HG03342 (cell line): ENCODE measurements around the gene QARS1.

Source experiments
- ATAC-seq: cut with Tn5 transposase; IDR thresholded peaks from one replicate; pipeline ENCODE4 v1.9.1; 2021; ENCODE audit warnings: mild to moderate bottlenecking, moderate library complexity; ENCODE audit not compliant: unreplicated experiment

The QARS1 gene

DNA sequence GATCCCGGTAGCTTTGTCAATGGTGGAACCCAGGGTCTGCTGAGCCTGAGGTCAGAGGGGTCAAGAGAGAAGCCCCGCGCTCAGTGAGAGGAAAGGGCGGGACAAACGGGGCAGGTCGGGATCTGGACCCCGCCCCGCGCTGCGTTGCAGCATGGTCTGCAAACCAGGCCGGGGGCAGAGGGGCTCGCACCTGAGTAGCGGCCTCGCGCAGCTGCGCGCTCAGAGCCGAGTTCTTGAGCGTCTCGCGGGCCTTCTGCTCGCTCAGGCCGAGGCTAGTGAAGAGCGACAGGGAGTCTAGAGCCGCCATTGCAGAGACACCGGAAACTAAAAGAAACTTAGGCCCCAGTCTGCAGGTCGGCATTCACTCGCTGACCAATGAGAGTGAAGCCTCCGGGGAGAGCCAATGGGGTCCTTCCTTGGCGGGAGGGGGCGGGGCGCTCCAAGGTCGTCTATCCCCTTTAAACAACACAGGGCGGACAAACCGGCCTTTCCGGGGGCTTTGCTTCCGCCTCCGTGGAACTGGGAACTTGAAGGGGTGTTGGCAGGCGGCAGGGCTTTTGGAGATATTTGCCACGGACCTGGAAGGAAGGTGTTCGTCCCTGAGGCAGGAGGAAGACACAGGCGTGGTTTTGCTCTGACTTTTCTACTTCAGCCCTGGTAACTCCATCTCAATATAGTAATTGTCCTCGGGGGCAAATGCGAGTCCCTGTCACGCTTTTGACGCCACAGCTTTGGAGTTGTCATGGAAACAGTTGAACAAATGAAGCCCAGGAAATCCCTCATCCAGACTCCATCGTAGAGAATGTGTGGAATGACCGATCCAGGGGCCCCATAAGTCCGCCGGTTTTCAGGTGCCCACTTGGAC, at the start of gene QARS1:
Gene QARS1, minus strand, starts transcription at position 331 of the 865 bp plus-strand sequence. Its CDS starts 24 bp downstream, at position 307.
- peak; percentile 85 for ATAC-seq

DNA sequence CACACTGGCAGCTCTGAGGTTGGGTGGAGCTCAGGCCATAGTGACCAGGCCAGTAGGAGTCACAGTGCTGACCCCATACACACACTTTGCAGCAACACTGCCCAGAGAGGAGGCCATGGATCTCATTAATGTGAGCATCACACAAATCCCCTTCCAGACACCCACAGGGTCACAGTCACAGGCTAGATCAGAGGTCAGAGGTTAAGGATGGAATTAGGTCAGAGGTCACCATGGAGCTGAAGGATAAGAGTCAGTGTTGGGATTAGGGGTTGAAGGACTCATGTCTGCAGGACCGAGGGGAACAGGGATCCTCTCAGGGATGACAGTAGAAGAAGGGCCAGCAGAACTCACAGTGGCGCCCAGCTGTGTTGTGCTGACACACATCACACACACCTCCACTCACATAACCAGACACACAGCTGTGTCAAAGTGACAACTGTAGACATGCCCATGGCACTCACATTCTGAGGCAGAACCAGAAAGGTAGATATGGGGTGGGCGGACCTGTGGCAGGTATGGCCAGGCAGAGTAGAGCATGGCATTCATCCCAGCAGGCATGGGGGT, 48.9 kb upstream of the QARS1 start:
- ATAC-seq = no peak

DNA sequence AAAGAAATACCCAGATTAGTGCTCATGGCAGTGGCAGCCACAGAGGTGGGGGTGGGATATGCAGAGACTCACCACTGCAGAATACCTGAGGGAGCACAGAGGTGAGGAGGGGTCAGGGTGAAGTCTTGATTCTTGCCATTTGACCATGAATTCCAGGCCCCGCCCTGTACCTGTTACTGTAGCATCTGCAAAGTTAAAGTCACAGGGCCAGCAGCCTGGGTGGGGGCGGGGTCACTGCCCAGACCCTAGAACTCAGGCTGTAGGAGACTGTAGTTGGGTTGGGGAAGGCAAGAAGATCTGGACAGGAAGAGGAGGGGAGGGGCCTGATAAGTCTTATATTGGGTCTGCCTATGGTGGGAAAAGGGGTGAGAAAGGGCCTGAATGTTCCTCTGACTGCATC, 47.1 kb upstream of the QARS1 start:
- no peak for ATAC-seq

DNA sequence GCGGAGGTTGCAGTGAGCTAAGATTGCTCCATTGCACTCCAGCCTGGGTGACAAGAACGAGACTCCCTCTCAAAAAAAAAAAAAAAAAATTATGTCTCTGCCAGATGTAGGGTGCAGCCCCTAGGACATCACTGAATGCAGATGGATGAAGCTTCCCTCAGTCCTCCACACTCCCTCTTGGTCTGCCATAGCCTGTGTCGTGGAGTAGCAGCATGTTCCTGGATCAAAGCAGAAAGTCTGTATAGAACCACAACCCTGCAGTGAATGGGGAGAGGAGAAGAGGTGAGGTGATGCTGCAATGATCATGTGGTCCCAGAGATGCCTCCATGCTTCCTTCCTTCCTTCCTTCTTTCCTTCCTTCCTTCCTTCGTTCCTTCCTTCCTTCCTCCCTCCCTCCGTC, 43.6 kb upstream of the QARS1 start:
- ATAC-seq = no peak

DNA sequence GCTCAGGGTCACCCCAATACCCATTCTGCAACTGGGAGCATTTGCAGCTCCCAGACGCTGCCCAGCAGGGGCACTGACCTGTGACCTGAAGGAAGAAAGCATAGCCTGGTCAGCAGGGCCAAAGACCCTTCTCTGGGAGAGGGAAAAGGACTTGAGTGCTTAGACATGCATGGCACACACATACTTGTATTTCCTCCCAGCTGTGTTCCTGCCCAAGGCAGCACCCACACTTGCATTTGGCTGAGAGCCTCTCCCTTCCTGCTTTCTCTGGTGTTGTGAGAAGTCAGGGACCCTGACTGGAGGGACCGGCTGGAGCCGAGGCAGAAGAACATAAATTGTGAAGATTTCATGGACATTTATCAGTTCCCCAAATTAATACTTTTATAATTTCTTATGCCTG, 35.5 kb upstream of the QARS1 start:
- ATAC-seq = no peak

DNA sequence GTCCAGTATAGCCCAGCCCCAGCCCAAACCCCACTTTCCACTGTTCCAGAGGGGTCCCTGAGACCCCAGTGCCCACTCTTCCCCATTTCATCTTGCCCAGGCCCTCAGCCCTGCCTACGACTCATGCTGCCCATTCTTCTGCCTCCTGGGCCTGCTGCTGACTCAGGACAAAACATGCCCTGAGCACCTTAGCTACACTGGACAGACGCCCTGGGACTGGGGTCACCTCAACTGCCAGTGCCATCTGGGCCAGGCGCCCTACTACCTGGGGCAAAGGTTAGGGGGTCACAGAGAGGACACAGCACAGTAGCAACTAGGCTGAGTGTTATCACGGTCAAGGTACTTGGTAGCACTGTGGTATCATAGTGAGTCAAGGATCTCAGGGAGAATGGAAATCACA, 30.9 kb upstream of the QARS1 start:
- ATAC-seq = no peak

DNA sequence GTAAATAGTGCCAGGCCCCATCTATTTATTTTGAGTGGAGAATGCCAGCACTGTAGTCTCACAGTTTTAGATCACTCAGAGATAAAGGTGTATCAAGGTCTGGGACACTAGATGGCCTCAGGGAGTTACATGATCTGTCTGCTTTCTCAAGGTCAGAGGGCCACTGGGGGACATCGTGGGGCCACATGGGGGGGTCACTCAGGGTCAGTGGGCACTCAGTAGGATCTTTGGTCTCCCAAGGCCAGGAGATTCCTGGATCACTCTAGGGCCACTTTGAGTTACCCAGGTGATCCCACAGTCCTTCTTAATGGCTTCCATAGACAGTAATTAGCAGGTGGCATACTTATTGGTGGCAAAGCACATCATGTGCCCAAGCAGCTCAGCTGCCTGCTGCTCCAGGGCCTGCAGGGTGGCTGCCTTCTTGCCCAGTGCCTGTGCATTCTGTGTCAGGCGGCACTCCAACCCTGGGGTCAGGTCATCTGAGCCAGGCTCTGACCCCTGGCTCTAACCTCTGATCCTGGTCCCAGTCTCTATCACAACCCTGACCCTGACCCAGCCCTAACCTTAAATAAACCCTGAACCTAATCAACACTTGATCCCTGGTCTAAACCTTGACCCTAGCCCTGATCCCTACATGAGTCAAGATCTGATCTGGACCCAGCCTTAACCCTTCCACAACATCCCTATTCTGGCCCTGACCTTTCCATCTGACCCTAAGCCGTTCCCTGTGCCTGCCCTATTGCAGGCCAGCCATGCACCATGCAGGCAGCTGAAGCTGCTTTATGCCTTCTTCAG, 30.1 kb upstream of the QARS1 start:
- ATAC-seq = no peak

DNA sequence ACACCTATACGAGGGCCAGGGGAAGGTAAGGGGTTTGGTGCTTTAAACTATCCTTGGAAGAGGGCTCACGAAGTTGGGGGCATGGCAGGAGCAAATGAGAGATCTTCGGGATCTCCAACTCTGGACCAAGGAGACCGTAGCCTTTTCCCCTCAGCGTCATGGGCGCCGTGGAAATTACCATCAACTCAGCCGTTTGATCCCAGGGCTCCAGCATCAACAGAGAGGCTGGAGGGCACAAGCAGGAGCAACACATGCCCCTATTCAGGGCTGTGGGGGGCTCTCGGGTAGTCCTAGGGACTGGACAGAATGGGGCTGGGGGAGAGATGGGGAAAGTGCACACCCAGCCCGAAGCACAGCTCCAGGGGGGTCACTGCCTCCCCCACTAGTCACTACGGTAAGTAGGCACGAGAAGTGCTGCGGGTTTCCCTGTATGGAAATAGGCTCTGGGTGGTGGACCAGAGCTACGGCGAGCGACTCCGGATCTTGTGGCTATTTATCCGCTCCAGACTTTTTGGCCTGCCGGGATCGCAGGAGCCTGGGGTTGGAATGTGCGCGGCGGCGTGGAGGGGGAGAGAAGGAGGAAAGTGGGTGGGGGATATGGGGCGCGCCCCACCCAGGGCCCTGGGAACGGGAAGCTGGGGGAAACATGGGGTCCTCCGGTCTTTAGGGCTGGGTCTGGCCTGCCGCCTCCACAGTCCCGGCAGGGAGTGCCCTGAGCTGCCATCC, 28.8 kb upstream of the QARS1 start:
- no peak for ATAC-seq

DNA sequence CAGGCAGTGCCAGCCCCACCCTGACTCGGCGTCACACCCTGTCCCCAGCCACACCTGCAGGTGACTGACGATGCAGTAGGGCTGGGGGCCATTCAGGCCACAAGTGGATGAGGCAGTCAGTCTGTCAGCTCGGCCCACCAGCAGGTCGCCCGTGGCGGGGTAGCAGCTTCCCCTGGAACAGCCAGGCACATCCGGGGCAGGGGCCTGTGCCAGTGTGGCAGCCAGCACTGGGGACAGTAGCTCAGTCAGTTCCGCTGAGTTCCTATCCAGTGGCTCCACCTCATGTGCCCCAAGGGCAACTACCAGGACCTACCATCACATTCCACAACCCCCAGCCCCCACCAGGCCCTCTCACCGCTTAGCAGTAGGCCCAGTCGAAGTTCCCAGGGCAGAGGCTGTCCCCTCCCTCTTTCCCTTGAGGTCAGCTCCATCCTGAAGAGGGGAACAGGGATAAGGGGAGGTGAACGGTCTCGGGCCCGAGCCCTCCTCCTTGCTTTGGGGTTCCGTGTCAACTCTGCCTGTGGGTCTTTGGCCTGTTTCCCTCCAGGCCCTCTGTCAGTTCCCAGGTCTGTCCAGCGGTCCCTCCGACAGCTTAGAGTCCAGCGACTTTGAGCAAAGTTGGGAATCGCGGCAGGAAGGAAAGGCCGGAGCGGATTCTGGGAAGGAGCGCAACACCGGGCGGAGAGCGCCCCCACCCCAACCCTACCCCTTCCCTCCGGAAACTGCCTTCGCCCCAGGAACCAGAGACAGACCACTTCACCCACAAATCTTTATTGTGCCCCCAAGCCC, 28.1 kb upstream of the QARS1 start, which contains the start of gene LAMB2:
Gene LAMB2, minus strand, starts transcription at position 614 of the 789 bp plus-strand sequence. Its CDS starts 183 bp downstream, at position 431.
- ATAC-seq = no peak

DNA sequence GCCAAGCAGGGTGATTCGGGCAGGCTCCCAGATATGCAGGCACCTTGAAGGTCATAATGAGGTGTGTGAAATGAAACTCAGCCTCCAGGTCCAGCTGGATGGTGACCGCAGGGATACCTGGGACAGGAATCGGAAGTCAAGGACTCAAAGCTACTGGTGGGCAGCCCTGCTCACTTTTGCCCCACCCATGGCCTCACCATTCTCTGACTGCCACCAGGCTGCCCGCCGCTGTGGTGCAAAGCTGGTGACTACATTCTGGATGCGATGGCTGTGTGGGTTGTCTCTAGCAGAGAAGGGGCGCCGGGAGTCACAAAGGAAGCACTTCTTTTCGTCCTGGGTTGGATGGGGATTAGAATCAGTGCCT, 27.5 kb upstream of the QARS1 start:
- ATAC-seq = no peak

DNA sequence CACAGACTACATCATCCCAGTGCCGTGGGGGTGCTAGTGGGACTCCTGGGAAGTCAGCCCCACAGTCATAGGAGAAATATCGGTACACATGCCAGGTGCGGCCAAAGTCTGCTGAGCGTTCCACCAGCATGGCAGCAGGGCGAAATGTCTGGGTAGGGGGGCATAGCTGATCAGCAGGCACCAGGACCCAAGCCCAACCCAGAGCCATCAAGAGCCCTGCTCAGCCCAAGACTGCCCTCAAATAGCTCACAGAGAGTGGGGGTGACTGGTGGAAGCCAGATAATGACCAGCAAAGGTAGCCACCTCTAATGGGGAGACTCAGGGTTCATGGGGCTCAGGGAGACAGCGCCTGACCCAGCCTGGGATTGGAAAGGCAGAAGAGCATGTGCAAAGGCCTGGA, 27.0 kb upstream of the QARS1 start:
- ATAC-seq = no peak

DNA sequence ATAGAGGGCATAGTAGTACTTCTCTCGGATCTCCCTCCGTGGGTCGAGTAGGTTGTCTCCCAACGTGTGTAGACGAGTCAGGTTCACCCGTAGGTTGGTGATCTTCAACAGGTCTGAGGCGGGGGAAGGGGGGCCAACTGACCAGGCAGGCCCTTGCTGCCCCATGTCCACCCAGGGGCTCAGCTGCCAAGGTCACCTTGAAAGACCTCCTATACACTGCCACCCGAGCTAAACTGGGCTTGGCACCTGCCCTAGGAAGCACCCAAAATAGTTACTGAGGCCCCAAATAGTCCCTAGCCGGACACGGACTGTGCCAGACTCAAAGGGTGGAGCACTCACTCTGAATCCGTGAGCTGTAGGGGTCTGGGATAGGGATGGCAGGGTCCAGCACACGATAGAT, 26.5 kb upstream of the QARS1 start:
- no peak for ATAC-seq

DNA sequence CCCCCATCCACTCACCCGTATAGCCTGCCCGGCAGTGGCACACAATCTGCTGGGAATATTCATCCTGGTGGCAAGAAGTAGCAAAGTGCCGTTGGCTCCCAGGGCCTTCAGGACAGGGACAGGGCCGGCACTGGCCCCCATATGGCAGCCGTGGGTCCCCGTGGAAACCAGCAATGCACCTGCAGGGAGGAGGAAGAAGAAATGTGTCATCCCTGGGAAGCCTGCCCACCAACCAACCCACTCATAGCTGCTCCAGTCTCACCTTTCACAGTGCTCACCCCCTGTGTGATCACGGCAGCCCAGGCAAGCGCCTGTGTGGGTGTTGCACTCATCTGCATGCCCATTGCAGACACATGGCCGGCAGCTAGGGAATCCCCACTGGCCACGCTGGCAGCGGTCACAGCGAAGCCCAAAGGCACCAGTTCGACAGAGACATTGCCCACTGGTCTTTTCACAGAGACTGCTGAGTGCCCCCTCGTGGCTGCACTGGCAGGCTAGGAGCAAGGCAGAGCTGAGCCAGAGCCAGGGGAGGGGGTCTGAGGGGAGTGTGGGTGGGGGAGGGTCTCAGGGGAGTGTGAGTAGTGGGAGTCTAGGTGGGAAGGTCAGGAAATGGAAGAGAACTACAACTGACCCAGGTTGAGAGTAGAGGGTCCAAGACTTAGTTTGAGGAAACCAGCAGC, 20.6 kb upstream of the QARS1 start:
- no peak for ATAC-seq

DNA sequence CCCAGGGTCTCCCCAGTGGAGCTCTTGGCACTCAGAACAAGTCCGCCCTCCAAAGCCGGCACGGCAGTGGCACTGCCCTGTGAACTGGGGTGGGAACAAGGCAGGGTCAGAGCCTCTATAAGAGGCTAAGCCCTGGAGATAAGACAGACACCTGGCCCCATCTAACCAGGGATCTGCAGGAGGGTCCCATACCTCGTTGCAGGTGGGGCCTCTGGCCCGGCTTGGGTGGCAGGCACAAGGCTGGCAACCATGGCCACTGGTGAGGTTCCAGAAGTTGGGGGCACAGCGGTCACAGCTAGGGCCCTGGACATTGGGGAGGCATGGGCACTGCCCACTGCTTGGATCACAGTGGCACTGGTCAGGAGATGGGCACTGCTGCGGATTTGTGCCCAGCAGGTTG, 19.6 kb upstream of the QARS1 start:
- ATAC-seq = no peak

DNA sequence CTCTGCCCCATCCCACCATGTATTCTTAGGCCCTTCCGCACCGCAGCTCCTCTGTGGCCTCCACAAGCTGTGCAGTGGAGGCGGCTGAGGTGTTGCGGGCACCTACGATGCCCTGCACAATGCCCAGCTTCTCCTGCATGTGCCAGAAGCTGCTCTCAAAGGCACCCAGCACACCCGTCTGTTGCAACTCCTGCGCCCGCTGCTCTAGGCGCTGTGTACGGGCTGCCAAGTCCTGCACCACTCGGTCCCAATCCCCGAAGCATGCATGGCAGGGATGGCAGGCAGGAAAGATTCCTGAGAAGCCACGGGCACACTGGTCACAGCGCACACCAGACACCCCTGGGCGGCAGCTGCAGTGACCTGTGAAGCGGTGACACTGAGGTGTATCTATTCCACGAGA, 19.1 kb upstream of the QARS1 start:
- no peak for ATAC-seq

DNA sequence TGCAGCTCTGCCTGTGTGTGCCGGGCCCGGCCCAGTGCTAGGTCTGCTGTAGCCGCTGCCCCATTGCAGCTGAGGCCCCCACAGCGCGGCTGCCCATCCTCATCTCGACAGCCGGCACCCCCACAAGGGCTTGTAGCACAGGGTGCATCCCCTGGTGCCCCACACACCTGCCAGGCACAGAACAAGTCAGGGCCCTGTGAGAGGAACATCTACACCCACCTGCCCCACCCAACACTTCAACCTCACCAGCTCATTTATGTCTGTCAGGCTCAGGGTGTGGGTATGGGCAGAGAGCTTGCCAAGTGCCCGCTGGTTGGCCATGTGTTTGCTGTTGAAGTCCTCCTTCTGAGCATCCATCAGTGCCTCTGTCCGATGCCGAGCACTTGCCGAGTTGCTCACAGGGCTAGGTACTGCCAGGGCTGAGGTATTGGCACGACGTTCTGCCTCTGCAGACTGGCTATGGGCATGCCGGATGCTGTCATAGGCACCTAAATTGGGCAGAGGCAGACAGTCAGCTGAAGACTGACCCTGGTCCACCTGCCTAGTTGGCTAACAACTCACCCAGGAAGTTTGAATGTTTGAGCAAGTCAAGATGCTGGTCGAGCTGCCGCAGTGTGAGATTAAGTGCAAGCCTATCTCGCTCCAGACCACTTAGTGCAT, 18.5 kb upstream of the QARS1 start:
- no peak for ATAC-seq

DNA sequence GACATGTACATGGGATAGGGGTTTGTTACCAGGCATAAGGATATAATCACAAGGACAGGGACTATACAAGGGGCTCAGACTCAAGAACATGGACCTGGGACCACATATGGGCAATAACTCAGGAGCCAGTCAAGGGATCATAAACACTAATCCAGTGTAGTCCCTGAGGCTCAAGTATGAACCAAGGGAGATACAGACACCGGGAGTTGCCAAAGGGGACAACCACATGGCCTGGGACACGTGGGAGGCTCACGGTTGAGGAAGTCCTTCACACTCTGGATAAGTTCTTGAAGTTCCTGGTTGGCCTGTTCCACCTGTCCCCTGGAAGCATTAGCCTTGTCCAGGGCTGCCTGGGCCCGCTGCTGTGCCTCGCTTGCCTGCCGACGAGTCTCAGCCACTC, 17.9 kb upstream of the QARS1 start:
- no peak for ATAC-seq

DNA sequence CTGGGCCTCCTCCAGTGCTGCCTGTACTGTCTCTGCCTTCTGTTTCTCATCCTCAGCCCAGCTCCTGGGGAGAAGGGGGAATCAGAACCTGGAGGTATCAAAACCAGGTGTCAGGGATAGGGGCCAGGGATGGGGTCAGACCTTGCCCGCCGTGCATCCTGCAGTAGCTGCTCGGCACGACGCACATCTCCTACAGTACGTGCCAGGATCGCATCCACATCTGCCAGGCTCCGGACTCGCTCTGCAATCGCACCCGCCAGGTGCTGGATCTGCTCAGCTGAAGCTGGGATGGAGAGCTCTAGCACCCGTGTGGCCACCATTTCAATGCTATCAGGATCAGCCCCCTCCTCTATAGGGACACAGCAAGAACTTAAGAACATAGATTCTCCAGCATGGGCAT, 17.5 kb upstream of the QARS1 start:
- no peak for ATAC-seq

DNA sequence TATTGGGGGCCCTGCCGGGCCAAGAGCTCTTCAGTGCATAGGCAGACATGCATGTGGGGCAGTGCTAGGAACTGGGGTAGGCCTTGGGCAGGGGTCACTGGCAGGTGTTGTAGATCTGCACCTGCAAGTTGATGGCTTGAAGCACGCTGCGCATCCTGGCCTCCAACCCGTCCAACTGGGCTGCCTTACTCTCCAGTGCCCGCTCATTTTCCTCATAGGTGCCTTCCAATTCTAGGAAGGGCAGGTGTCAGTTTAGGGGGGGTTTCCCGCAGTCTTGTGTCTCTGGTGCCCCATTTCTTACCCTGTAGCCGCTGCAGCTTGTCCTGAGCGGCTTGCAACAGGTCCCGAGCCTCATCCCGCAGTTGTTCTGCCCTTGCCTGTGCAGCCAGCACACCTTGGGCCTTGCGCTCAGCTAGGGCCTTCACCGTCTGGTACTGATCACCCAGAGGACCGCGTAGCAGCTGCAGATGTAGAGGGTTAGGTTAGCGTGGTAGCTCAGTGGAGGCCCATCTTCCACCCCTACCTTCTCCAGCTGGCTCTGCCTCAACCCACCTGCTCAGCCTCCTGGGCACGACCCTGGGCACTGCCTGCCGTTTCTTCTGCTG, 16.7 kb upstream of the QARS1 start:
- ATAC-seq = no peak
